ENCODE data around the gene SSBP3.

Gene SSBP3

DNA sequence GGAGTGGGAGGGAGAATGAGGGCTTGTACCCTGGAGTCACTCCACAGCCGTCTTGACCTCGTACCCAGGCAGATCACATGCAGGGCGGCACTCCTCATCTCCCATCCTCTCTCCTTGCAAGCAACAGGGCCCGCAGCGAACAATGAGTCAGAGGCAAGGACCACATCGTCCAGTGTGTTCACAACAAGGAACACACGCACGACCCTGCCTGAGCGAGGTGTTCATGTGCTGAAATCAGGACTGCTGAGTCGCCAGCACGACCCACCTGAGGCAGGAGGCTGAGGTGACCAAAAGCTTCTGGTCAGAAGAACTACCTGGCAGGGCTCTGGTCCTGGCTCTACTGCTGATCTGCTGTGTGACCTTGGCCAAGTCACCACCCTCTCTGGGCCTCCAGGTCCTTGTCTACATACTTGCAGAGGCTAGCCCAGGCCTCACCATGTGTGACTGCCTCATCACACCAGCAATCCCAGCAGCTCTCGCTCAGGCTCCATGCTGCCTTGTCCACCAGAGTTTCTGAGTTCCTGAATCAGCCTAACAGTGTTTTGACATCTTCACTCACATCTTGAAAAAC lies 78.0 kb downstream of the SSBP3 start:
- DNase-seq = no peak

DNA sequence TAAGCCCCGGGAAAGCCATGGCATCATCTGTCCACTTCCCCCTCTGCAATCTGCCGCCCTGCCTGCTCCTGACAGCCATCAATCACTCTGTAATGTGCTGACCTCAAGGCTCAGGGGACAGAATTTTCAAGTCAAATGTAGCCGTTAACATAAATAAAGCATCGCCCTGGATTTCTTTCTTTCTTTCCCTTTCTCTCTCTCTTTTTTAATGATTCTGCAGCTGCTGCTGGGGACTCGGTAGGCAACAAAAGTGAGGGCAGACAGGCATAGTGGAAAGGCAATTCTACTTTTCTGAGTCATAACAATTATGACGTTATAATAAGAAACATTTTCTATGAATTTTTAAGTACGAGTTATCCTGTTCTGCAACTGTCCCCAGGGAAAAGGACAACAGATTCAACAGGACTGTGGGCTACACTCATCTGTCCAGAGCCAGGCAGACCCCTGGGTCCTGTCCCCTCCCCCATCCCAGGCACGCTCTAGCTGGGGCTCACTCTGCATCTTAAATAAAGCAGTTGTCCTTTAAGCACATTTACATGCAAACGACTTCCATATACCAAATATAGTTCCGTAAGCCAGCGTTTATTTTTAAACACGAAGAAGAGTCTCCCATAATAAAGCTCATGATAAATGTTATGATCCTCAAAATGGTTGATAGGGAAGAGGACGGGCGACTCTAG lies 78.7 kb downstream of the SSBP3 start:
- no peak for DNase-seq

DNA sequence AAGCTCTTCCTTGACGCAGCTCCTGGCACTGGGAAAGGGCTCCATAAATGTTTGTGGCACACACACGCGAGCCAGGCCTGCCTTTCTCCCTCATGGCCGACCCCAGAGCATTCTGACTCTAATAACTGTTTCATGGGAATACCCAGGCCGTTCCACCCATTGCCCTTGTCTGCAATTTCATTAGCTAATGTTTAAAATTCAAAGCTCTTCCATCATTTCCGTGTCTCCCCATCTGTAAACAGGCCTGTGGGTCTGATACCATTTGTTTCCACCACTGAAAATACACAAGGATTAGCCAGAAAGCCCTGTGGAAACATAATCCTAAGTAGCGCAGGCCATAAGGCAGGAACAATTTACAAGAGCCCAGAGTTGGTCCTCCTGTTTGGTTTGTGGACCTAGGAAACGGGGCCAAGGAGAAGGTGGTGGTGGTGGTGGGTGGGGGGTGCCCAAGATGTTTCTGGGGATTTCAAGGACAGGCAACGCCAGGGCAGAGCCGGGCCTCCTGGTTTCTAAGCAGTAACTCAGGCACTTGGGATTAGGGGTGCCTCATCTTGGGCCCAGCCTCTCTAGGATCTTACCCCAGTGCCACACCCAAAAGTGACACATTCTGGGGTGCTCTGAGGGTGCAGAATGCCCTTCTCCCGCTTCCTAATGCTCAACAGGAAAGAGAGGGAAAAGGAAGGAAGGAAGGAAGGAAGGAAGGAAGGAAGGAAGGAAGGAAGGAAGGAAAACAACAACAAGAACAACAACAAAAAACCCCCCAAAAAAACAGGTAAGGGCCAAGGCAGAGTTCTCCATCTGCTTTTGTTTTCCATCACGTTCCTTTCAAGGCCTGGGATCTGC lies 79.4 kb downstream of the SSBP3 start:
- no peak for DNase-seq

DNA sequence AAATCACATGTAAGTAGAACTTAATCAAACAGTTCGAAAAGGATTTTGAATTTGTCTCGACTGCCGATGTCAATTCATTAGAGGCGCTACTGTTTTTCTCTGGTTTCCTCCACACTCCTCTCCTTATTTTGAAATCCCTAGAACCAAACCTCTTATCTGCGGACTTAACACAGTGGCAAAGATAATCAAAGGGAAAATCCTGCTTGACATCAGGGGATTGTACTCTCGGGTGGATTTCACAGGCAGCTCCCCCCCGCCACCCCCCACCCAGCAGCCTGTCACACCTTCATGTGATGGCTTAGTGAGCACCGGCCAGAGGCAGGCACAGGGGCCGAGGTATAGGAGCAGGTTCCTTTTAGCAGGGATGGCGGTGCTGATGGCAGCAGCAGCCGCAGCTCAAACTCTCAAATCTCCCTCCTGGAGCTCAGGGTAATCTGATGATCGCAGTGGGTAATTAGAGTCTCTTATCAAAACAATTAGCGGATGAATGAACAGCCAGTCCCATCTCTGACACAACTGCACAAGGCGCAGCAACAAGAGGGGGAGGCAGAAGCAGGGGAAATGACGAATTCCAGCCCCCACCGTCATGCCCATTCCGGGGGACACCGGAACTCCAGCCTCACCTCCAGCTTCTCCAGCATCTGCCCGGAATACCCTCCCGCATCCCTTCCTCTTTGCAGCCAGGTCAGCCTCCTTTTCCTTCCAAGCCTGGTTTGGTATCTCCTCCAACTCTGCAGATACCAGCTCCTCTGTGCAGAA lies 80.3 kb downstream of the SSBP3 start:
- no peak for DNase-seq

DNA sequence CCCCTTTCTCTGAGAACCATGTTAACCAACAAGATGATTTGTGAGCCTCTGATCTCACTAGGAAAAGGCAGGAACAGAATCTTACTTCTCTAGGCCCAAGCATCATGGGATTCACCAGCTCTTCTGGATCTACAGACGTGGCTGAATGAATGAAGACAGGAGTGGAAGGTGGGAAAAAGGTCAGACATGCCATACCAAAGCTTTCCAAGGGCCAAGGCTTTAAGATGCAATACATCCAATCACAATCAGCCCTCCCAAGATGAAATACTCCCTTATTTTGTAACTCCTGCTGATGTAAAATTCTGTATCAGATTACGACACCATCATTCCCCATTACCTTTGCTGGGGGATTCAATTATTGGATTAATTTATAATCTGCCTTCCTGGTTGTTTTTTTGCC lies 80.9 kb downstream of the SSBP3 start:
- DNase-seq = no peak

DNA sequence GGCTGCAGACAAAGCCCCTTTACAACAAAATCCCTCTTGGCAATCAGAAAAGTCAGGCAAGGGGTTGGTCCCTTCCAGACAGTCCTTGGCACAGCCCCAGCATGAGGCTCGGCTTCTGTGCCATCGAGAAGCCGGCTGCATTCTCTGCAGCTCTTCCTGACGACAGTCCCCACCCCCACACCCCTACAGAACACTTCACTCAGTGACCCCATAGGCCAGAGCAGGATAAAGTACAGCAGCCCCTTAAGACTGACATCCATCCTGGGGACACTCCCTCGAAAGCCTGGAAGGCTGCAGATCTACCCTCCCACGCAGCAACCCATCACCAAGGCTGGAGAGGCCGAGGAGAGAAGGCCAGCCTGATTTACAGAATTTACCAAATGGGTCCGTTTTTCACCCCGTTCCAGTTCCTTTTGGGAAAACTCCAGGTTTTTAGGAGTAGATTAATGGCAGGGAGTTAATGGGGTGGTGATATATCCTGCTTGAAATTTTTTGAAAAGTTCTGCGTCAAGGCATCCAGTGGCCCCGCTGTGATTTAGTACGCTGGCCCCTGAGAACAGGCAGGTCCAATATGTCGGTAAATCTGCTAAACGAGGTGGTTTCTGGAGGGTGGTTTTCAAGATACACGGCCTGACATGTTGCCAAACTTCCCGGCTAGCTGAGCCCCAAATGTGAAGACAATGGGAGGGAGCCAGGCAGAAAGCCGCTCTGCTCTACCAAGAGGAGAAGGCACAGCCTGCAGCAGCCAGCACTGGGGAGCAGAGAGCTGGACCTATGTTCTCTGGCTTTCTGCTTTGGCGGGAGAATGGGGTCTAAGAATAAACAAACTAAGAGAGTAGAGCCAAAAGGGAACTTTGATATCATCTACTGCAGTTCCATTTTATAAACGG lies 81.7 kb downstream of the SSBP3 start:
- DNase-seq = no peak

DNA sequence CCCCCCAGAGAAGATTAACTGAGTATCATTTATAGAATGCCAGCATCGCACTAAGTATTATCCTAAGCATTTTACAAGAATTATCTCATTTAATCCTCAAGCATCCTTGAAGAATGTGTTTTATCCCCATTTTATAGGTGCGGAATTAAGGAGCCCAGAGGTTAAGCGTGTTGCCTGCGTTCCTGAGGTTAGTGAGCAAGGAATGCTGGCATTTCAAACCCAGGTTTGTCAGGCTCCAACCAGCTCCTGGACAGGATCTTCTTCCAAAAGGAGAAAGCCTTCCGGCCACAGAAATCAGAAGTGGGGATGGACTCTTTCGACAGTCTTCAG lies 82.3 kb downstream of the SSBP3 start:
- no peak for DNase-seq

DNA sequence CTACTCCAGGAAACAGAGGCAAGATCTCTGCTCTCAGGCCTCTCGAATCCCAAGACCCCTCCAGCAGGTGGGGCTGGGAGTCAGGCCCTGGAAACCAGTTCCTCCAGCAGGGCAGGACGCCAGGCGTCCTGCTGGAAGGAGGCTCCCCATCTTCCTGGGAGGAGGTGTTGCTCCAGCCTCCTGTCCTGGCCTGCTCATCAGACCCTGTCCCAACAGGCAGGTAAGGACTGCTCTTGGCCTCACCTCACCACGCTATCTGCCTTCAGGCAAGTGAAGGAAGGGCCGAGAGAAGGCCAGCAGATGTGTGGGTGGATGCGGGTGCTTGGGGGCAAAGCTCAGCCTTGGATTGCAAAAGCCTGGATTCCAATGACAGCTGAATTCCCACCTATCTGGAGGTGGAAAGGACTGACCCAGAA lies 82.9 kb downstream of the SSBP3 start:
- no peak for DNase-seq

DNA sequence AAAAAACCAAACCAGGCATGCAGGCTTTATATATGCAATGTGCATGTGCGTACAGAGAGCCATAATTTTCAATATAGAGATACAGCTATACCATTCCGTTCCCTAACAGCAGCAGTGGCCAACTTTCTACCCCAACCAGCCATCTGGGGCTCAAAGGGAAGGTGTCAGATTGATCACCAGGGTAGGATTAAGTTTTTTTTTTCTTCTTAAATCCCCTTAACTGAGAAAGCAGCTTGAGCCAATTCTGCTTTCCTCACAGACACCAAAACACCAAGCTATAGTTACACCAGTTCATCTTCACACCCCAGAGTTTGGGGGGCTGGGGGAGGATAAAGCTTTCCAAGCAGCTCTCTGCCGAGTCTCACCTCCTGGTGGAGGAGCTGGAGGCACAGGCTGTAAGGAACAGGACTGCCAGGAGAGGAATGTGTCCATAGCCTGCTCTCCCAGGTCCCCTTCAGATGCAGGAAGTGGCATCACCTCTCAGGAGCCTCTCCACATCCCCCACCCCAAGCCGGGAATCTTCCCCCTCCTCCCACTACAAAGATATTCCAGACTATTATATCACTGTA lies 87.9 kb downstream of the SSBP3 start:
- DNase-seq = no peak

DNA sequence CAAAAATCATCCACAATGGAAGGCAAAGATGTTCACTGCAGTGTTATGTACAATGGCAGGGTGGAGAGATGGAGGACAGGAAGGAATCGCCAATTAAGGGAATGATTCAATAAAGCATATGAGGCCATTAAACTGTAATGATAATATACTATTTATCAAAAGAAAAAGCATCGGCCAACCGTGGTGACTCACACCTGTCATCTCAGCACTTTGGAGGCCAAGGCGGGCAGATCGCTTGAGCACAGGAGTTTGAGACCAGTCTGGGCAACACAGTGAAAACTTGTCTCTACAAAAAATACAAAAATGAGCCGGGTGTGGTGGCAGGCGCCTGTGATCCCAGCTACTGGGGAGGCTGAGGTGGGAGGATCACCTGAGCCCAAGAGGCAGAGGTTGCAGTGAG lies 89.1 kb downstream of the SSBP3 start:
- no peak for DNase-seq

DNA sequence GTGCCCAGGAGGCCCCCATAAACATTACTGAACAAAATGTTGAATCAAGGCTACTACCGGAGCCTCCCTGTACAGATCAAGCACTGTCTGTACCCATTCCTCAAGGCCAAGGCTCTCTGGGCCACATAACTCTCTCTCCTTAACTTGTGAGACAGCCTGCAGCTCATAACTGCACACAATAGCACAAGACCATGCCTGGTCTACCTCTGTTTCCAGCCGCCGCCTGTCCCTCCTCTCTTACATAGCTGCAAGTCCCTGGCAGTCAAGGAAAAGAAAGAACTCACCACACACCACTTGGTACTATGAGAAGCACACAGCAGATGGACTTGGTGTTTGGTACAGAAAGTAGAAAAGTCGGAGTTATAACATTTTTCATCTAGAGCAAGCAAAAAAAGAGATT lies 91.1 kb downstream of the SSBP3 start:
- no peak for DNase-seq

DNA sequence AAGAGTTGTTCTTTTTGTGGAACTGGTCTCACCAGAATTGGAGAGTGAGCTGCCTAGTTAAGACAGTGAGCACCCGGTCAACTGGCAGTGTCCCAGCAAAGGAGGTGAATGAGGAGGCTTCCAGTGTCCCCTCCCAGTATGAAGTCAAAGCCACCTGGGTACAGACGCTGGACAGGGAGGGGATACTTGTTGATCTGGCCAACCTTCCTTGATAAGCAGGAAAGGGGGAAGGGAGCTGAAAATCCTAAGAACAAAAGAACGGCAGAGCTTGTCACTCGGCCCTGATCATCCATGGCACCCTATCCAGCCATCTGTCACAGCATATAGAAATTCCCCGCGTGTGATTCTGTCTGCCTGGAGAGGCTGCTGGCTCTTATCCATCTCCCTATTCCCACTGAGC lies 91.5 kb downstream of the SSBP3 start:
- DNase-seq = no peak

DNA sequence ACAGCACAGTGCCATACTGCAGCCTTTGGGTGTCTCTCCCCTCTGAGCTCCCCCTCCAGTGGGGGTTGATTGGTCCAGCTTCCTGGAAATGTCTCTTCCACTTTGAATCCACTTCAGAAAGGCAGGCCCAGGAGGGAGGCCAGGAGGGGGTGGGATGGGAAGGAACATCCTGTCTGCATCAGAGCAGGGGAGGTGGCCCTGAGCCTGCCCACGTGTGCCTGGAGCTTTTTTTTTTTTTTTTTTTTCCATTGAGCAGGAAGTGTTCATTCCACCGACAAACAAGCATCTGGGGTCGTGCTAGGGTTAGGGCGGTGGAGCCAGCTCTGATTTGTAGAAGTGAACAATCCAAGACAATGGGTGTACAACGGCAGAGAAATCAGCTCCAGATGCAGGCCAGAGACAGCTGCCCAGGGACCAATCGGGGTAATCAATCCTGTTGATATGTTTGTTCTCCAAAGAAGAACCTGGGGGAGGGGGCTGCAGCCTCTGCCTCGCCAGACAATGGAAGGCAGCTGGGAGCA lies 93.3 kb downstream of the SSBP3 start:
- DNase-seq = no peak

DNA sequence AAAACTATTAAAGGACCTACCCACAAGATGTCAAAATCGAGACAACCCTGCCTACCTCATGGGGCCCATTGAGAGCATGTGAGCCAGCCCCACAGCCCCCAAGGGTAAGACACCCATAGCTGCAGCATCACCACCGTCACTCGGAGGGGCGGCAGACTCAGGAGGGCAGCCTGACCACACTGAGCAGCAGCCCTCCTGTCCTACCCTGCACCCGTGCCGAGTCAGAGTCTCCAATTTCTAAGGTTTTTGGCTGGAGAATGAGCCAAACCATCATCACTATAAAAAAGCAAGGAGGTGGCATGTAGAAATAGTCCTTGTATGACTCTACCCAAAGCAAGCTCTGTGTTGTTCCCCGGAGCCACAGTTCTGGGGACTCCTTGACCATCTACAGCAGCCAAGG lies 94.7 kb downstream of the SSBP3 start:
- DNase-seq = no peak

DNA sequence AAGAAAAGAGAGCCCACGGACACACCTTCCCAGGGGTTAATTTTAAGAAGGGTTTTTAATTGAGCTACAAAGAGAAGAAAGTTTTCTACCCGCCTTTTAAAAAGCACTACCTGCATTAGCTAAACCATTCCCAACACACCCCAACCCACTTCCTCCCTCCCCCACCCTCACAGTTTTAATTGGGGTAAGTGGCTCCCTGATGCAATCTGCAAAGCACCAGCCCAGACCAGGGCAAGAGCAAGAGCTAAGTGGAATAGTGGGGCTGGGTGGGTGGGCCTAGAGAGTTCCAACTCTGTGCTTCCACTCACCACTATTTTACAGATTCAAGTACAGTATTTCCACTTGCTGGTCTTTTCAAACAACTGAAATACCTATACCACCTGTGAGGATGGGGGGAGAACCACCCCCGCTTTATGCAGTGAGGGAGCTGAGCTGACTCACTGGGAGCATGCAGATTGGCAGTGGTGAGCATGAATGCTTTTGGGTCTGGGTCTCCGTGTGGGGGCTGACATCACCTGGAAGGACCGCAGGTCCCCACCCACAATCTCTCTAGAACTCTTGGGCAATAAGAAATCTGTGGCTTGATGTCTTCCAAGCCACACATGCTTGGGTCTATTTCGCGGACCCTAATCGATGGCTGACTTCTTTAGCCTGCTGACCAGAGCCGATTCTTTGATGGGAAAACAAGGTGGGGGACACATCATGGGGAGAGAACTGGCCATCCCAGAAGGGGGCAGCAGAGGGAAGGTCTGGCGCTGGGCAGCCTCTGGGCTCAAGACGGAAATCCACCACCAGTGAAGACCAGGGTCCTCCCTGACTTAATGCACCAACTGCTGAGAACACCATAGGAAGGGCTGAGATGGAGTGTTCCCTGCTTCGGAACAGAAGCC lies 95.5 kb downstream of the SSBP3 start:
- DNase-seq = peak; percentile 46

DNA sequence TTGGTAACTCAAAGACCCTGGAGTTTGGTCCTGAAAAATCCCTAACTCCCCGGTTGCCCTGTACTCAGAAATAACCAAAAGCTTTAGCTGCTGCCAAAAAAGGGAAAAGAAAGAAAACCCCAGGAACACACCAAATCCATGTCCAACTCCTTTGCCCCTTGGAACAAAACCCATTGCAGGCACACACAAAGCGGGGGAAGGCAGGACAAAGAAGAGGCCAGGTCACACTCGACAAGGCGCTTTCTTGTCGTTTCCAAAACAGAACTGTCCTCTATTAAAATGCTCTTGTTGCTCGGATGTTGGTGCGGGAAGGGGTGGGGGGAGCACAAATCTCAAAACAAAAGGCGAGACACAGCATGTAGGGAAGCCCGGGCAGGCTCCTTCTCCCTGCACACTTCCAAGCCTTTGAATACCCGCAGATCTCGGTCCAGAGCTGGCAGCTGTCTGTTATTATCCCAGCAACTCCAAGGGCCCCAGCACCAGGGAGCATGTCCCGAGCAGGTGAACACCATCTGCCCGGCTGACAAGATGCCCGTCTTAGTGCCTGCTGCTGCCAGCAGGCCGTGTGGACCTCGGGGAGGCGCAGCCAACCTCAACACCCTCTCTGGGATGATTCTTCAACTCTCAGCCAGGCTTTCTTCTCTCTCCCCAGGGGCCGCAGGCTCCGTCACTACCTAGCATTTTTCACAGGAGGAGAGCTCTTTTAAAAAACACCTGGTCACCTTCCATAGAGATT lies 96.4 kb downstream of the SSBP3 start:
- DNase-seq = no peak

DNA sequence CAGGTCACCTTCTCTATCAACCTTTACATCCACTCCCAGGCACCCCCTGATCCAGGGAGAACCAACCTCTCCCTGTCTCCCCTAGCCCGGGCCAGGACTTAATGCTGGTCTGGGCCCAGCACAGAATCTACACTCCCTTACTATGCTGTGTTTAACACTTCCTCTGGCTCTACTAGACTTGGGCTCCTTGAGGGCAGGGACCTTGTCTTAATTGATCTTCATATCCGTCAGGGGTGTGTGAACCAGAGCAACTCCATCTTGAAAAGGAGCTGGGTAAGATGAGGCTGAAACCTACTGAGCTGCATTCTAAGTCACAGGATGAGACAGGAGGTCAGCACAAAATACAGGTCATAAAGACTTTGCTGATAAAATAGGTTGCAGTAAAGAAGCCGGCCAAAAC lies 98.9 kb downstream of the SSBP3 start:
- DNase-seq = no peak

DNA sequence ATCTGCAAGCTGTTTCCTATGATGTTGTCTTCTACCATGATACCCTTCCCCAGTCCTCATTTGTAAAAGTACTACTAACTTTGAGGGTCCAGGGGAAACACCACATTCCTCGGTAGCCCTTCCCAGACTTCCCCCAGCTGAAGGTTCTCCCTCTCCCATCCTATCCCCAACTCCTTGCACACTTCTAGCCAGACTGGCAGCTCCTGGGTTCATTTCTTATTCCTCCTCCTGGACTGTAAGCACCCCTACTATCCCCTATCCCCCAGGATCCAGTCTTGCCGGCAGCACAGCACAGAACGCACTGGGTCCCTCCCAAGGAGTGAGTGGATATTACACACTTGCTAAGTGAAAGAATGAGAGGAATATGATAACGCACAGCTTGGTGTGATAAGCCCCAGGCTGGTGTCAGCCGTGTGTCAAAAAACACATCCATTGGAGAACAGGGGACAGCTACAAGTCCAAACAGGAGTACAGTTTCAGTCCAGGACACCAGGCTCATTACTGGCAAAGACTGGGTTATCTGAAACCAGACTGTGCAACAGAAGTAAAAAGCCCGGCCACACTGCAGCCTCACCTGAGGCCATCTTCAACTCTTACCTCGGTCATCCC lies 100.2 kb downstream of the SSBP3 start:
- no peak for DNase-seq

DNA sequence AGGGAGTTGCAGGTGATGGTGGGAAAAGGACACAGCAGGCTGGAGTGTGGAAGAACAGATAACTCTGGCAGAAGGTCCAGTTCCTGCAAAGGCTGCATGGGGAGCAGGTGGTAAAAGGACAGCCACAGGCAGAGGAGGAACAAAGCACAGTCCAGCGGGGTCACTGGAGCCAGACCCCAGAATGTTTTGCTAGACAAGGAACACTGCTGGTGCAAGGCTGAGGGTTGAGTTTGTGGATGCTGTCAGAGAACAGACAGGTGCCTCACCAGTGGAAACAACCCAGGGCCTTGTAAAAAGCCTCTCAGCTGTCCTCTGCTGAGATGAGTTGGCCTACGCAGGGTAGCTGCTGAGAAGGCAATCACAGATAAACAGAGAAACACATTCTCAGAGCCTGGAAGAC lies 101.7 kb downstream of the SSBP3 start:
- no peak for DNase-seq
